Kidney capillary endothelial cell (primary cell): ENCODE data around the gene EGR4.

Source experiments
- DNase-seq: peaks from one replicate; pipeline ENCODE4 v3.0.0-alpha.2; 2018; ENCODE audit warnings: low spot score

Gene EGR4

DNA sequence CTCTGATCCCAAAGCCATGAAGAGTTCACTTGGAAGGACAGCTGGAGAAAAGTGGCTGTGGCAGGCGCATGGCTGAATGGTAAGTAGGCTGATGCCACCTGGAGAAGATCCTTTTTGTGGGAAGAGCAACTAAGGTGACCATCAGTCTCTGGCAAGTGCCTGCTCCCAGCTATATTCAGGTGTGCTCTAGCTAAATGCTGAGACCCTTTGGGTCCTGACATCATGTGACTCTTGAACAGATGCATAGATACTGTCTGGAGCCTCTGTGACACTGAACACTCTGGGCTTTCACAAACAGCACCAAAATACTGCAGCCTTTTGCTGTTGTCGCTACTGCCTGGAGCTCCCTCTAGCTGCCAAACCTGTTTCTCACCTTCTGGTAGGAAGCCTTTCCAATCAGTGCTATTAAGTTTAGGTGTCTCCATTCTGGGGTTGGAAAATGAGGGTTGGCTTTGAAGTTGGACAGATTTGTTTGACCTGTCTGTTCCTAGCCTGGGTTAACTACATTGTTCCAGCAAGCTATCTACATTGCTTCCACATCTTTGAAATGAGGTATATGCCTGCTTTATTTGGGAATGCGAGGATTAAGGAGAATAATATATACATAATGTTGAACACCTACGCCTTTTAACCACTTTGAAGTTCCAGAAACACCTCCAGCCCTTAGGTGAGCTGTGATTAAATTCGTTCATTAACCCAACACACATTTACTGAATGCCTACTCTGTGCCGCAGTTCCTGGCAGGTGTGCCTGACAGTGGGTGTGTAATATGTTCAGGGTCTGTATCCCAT lies 3.1 kb downstream of the EGR4 start:
- DNase-seq = no peak

DNA sequence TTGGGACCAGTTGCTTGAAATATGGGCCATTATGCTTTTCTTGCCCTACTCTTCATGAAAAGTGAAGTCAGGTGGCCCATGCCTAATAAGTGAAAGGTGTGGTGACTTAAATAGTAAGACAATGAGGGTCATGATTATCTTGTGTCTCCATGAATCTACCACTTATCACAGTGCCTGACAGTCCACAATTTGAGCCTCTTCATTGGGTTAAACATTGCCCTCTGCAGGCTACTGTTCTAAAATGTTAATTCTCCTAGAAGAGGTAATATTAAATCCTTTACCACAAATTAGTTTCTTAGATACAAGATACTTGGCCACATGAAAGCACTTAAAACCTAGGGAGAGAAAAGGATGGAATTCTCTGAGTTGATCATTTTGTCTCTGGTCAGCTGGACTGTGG lies 4.0 kb downstream of the EGR4 start:
- no peak for DNase-seq

DNA sequence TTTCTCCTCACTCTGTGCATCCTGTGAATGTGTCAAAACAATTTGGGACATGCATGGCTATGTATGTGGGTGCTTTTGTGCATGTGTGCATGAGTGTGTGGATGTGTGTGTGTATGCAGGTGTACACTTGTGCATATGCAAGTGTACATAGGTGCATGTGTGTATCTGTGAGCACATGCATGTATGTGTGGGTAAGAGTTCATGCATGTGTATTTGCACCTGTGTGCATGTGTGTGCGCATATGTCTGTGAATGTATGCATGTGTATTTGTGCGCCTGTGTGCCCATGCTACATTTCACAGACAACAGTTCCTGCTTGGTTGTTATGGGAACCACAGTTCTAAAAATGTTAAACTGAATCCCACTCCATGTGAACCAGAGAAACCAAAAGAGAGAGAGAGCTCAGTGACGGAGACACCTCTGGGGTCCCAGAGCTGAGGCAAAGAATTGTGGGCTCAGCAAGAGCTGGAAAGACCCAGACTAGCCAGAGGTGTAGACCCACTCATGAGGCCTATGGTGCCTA lies 7.2 kb downstream of the EGR4 start:
- no peak for DNase-seq

DNA sequence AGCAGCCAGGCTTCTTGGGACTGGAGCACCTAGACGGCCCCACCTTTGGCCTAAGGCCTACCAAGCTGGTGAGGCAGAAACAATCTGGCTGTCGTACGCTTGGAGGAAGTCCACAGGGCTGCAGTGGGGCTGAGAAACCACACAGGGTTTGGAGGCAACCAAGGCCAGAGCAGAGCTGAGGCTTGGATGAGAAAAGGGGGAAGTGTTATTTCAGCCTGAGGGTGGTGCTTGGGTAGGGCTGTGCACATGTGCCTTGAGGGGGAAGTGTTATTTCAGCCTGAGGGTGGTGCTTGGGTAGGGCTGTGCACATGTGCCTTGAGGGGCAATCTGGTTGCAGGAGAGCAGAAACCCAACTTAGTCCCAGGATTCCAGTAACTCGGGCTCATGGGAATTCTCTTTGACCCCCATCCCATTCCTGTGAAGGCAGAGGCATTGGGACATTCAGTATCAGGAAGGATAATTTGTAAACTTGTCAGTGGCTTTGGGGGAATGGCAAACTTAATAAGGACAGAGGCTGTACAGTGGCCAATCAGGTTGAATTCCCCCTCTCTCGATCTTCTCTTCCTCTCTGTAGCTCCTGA lies 8.1 kb downstream of the EGR4 start:
- DNase-seq = no peak

DNA sequence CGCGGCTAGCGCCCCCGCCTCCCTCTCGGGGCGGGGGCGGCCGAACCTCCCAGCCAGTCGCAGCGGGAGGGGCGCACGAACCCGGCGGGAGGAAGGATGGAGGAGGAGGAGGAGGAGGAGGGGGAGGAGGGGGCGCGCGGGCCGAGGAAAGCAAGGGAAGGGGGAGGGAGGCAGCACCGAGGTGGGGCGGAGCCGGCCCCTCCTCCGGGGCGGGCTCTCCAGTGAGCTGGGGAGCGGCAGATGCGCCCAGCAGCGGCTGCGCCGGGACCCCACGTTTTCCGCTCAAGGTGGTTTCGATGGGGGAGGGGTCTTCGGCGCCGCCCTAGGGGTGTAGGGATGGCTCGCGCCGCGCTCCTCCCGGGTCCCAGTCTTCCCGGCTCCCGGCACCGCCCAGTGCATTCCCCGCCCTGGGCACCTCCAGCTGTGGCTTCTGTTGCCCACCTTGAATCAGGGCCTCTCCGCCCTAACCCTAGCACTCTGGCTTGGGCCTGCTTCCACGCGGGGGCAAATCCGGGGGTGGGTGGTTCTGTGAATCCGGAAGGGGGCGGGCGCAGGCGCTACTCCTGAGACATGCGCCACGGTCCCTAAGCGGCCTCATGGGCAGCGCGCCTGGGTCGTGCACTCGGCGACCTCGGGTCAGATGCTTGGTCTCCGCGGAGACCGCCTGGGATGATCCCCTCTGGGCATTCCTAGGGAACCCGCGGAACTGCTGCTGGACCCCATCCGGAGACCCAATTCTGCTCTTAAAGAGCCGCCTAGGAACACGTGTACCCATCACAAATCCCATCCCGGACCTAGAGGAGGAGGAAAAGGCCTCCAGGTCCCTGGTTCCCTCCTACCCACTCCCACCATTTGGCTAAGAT lies 8.8 kb downstream of the EGR4 start, which contains the start of gene FBXO41:
Gene FBXO41 (minus strand): TSS at position 183 of the 863 bp plus-strand sequence. CDS start 14,848 bp downstream, outside the sequence.
- DNase-seq = no peak

DNA sequence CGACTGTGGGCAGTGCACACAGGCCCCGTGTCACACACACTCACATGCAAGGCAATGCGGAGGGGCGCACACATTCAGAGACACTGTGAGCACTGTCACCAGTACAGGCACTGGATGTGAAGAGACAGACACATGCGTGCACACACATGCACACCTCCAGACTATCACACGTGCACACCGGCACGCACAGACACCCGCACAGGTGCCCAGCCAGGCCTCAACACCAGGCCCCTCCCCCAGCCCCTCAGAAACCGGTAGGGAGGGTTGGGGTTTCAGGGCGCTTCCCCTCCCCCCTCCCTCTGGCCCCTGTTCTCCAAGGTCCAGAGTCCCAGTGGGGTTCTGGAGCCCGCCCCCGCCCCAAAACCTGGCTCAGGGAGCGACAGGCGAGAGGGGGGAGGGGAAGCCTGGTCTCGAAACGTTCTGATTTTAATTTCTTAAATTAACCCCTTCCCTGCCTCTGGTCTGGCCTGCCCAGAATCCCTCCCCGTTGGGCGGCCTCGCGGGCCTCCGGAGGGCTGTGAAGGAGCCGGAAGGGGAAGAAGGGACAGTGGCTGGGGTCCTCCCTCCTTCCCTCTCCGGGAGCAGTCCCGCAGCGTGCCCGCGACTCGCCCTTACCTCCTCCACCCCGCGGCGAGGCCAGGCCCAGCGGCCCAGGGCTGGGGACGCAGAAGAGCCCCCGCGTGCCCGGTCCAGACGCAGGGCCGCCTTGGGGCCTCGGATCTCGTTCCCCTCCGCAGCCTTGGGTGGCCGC lies 9.6 kb downstream of the EGR4 start:
- no peak for DNase-seq

DNA sequence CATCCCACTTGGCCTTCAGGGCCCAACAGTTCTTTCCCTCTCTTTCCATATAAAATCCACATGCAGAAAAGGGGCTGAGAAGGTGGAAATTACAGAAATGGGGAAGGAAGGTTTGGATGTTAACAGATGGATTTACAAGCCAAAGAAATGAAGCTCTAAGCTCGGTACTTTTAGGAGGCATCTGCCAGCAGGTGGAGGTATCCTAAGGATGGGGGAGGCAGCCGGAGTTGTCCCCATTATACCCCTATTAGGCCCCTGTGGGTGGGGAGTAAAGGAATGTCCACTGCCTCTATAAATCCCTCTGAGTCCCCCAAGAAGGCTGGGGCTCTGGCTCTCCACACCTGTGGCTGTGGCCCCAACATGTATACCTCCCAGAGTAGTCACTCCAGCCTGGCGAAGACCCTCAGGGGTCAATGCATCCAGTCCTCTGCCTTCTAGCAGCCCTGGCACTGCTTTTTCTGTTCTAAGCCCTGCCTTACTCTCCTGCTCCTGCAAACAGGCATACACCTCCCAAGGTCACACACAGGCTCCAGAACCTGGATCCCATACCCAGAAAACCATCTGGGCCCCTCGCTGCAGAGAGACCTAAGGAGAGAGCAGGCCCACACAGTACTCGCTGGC lies 10.3 kb downstream of the EGR4 start:
- DNase-seq = no peak

DNA sequence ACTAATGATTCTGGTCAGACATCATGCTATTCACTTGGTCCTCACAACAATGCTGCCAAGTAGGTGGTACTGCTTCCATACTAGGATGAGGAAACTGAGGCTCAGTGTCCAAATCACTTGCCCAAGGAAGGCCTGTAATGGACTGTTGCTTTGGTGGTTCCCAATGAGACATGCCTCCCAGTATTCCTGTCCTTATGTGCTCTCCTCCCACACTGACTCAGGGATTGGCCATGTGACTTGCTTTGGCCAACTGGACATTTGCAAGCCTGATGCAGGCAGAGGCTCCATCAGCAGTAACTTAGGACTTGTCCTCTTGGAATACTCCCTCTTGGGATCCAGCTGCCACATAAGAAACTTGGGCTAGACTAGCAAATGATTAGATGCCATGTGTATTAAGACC lies 12.1 kb downstream of the EGR4 start:
- DNase-seq = no peak

DNA sequence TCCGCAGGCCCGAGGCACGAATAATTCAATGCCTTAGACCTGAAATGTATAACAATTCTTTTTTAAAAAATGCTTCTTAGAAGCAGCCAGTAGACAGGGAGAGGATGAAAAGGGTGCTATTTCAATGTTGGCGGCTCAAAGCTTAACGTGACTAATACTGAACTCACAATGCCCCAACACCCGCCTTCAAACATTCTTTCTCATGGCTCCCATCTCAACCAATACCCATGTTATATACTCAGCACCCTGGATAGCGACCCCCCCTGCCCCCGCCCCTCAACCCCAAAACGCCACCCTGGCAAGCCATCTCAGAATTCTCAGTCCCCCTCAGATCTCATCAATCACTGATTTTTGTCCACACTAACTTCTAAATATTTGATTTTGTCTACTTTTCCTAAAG lies 13.5 kb downstream of the EGR4 start:
- no peak for DNase-seq

DNA sequence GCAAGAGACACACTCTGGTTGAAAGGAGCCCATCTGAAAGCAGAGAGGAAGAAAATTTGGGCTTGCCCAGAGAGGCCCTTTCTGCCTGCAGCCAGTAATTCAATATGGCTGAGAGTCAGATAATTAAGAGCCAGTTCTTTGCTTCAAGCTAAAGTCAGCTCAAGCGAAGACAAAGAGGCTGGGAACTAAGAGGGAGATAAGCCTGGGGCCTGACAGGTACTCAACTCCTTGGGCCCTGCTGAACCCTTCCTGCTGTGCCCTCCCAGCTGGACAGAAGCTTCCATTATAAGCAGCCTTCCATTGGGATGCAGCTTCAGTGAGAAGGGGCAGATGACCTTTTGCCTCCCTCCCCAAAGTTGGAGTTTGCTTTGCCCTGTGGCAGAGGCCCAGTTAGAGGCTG lies 21.1 kb downstream of the EGR4 start:
- DNase-seq = no peak

DNA sequence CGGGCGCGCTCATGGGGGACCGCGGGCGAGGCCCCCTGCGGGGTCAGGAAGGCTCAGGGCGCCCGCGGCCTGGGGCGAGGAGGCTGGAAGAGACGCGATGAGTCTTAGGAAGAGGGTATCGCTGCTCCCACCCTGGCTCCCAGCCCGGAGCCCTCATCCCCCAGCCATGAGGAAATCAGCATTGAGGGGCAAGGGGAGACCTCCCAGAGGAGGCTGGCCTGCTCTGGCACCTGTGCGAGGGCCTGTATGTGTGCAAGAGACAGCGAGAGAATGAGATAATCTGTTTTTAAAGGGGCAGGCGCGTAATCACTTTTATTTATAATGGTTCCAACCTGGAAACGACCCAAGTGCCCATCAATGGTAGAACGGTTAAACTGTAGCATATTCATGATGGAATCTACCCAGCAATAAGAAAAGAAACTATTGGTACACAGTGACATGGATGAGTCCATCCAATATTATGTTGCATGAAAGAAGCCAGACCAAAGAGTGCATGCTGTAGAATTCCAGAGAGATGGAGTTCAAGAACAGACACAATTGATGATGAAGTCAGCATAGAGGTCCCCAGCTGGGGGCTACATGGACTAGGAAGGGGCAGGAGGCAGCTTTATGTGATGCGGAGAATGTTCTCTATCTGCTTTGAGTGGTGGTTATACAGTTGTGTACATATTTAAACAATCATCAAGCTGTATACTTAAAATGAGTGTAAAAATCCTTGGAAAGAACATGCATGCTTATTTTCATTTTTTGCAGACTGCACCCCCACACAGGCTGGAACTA lies 23.5 kb downstream of the EGR4 start:
- no peak for DNase-seq

DNA sequence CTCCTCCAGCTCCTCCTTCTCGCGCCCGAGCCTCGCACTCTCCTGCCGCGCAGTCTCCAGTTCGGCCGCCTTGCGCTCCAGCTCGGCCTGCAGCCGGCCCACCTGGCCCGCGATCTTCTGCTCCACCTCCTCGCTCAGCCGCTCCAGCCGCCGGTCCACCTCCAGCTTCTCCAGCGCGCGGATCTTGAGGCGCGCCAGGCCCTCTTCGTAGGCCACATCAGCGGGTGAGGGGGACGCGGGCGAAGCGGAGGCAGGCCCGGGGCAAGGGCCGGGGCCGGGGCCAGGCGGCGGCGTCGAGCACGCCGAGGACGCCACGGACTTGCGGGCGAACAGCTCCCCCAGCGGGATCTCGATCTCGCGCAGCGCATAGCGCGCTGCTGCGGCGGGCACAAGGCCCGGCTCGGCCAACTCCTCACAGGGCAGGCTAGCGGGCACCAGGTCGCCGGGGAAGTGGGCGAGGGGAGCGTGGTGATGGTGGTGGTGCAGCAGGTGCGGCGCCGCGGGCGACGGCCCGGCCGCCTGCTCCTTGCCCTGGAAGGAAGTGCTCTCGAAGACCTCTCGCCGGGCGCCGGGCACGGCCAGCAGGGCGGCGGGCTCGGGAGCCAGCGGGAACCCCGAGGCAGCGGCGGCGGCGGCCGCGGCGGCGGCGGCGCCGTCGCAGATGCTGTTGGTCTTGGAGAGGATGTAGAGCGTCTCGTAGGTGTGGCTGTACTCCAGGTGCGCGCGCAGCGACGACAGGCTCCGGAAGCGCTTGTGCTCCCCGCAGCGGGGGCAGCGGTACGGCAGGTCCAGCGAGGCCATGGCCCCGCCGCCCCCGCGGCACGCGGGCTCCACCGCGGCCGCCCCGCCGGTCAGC lies 24.3 kb downstream of the EGR4 start:
- DNase-seq = no peak

DNA sequence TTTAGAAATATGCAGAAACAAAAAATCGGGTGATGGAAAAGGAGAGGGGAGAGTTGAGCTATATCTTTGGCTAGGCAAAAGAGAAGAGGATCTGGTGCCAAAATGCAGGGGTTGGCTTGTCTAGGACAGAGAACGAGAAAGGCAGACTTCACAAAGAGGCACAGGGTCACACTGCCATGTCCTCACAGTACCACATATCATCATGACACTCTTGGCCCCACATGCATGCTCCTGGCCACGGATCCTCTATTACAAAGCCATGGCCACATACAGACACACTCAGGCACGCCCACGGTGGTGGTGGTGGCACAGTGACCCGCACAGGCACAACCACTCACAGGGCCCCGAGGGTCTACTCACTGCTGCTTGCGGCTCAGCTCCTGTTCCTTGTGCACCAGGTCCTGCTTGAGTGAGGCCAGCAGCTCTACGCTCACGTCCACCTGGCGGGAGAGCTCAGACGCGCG lies 24.9 kb downstream of the EGR4 start:
- DNase-seq = no peak

DNA sequence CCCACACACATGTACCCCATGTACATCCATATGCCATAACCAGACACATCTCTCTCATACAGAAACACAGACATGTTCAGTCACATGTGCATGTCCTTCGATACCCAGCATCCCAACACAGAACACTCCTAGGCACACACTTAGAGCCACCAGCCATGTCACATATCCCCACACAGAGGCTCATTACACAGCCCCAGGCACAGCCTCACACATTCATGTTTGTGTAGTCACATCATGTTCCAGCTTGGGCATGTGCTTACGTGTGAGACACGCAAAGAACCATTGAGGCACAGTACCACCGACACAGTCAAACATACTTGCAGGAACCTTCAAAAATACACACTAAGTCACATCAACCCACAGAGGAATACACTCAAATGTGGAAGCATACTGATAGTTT lies 26.3 kb downstream of the EGR4 start:
- DNase-seq = no peak

DNA sequence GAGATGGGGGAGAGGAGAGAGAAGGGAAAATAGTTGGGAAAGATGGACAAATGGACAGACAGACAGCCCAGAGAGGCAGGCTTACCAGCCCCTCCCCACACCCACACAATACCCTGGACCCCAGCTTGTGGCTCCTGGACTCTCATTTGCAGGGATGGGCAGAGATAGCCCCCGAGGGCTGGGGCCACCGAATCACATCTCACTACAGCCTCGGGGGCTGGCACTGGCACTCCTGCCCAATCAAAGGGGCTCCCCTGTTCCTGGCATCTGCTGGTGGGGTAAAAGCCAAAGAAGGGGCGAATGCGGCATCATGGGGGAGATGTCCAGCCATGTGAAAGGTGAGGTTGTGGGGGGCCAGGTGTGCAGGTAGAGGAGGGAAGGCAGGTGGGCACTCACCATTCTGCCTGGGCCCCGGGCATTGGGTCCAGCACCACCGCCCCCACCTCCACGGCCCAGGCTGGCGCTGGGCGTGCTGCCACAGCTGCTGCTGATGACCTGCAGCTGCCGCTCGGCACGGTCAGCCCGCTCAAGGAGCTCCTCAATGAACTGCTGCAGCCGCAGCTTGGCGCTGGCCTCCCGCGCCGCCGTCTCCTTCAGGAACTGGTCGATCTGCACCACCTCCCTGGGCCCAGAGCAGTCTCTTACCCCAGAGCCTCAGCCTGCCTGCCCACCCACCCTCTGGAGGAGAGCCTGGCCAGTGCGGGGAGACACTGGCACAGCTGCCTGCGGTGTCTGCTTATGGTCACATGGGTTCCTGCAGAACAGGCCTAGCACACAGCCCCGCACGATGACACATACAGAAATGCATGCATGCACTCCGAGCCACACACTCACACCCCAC lies 27.1 kb downstream of the EGR4 start:
- no peak for DNase-seq

DNA sequence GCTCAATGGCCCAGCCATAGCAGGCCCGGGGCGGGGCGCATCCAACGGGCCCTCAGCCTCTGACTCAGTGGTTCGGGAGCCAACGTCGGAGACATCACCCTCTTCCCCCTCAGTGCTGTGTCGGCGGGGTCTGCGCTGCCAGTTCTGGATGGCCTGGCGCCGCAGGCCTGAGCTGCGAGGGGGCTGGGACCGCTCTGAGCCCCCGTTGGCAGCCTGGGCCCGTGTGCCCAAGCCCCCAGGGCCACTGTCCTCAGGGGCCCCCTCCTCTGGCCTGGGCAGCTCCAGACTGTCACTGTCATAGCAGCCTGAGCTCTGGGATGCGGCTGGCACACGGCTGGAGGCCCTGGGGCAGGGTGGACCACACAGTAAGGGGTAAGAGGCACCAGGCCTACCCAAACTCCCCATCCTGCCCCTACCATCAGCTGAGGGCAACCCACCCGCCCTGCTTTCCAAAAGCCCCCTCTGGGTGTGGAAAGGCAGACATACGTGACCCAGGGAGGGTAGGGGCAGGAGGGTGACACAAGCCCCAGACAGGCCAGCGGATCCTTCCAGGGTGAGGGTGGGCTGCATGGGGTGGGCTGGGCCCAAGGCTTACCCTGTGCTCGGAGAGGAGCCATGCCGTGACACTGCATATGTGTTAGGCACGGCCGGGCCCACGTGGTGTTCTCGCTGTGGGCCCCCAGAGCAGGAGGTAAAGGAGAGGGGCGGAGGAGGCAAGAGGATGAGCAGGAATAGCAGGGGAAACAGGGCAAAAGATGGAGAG lies 27.9 kb downstream of the EGR4 start:
- DNase-seq = no peak

DNA sequence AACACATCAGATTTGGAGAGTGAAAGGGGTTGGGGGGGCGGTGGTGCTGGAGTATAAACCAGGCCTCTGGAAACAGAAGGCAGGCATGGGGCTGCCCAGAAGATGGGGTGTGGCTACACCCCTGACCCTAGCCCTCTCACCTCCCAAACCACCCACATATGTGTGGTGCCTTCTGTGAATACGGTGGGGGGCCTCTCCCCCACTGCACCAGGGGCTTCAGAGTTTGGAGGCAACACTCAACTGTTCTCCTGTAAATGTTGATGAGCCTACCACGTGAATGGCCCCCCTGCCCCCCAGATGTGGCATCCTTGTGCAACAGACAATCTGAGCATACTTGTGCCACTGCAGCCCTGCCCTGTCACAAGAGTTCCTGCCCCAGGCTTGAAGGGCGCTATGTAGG lies 28.6 kb downstream of the EGR4 start:
- no peak for DNase-seq

DNA sequence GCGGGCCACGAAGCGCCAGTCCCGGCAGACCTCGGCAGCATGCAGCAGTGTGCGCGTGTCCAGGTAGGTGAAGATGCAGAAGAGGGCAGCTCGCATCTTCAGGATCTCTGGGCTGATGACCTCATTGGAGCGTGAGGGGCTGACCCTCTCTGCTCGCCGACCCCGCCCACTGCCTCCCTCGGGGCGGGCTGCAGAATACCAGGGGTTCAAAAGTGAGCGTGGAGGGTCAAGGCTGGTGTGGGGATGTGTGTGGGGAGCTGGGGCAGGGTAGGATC lies 29.1 kb downstream of the EGR4 start:
- no peak for DNase-seq
